Measurements from ENCODE around the gene SP110.

- TF ChIP-seq POLR2A (IDR thresholded peaks at IDR 0.05) (no peak), CTCF (IDR thresholded peaks at IDR 0.05) (no peak)
Observed at GRCh38 chr2:230174466-230174865, 45.3 kb downstream of the SP110 start.

Measured in Peyer's patch (tissue), 4 donors.